ENCODE data around the gene RRP12. TPM values are rescaled to one million over a fixed set of nuclear protein-coding genes. Genes with fewer than 3 reads are reported as not detected.
"Not testable (repeated sequence)": the region's sequence is repeated elsewhere in the genome, so short reads cannot be mapped to it uniquely, and the experiment has no call there.

The RRP12 gene
- total RNA-seq, 4 donors from 2014 or later = 14.8 to 27.6 (median 25.0) TPM

DNA sequence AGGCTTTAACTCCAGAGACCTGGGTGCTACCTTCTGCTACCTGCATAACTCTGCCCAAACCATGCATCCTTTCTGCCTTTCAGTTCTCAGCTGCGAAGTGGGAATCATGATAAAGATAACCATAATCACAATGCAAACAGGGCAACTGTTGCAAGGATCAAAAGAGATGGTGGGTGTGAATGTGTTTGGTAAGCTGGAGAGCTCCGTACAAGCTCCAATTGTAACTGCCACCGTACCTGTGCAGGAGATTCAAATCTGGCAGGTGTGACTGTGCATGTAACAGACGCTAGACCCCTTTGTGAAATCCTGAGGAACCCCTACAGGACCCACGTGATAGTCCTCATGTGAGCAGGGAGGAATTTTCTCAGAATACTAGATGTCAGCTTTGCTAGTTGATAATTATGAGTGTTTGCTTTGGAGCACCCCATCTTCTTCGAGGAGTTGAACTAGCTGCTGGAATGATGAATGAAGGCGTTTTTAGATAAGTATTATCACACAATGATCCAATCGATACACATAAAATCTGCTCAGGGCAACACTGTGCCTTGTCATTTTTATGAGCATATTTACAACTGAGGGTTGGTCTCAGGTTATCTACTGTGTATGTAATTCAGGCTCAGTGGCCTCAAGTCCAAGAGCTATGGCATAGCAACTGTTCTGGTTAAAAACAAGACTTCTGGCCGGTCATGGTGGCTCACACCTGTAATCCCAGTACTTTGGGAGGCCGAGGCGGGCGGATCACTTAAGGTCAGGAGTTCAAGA lies 51.2 kb downstream of the RRP12 start:
- no peaks in the 10 kb centered on the region for H3K9me3 ChIP-seq
- H3K36me3 ChIP-seq = no peaks in the 10 kb centered on the region
- TF ChIP-seq, protein P1, sequence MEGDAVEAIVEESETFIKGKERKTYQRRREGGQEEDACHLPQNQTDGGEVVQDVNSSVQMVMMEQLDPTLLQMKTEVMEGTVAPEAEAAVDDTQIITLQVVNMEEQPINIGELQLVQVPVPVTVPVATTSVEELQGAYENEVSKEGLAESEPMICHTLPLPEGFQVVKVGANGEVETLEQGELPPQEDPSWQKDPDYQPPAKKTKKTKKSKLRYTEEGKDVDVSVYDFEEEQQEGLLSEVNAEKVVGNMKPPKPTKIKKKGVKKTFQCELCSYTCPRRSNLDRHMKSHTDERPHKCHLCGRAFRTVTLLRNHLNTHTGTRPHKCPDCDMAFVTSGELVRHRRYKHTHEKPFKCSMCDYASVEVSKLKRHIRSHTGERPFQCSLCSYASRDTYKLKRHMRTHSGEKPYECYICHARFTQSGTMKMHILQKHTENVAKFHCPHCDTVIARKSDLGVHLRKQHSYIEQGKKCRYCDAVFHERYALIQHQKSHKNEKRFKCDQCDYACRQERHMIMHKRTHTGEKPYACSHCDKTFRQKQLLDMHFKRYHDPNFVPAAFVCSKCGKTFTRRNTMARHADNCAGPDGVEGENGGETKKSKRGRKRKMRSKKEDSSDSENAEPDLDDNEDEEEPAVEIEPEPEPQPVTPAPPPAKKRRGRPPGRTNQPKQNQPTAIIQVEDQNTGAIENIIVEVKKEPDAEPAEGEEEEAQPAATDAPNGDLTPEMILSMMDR (IDR thresholded peaks at IDR 0.05) = no peak
- TF ChIP-seq POLR2A (IDR thresholded peaks at IDR 0.05) = no peak
- no peak overlapping the region for H3K27ac ChIP-seq
- DNase-seq = no peak
- no peak overlapping the region for H3K4me3 ChIP-seq
- intact Hi-C loops (cut with DNase I; ENCODE audit: low total_unique reads) = no loop called here
- no peaks in the 10 kb centered on the region for H3K4me1 ChIP-seq
- no peaks in the 10 kb centered on the region for H3K27me3 ChIP-seq

DNA sequence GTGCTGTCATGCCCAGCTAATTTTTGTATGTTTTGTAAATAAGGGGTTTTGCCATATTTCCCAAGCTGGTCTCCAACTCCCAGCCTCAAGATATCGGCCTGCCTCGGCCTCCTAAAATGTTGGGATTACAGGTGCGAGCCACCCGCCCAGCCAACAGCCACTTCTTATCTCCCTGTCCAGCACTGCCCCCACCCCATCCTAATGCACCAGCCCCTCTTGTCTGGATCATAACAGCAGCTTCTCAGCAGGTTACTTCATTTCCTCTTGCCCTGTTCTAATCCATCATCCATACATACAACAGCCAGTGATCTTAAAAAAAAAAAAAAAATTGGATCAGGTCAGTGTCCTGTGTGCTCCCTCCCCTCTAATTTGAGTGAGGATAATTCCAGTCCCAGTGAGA lies 53.8 kb downstream of the RRP12 start:
- Histone ChIP-seq H3K27ac (no peak overlapping the region), H3K4me1 (no peaks in the 10 kb centered on the region), H3K36me3 (no peaks in the 10 kb centered on the region), H3K27me3 (no peaks in the 10 kb centered on the region), H3K4me3 (no peak overlapping the region), H3K9me3 (no peaks in the 10 kb centered on the region)
- no peak for DNase-seq
- TF ChIP-seq, protein P1 (IDR thresholded peaks at IDR 0.05) = no peak
- no peak for TF ChIP-seq POLR2A (IDR thresholded peaks at IDR 0.05)
- intact Hi-C loops (cut with DNase I; ENCODE audit: low total_unique reads) = no loop called here

- H3K4me1 ChIP-seq; H3K4me3 ChIP-seq; H3K27me3 ChIP-seq; H3K9me3 ChIP-seq; H3K27ac ChIP-seq; intact Hi-C loops (cut with DNase I; ENCODE audit: low total_unique reads); H3K36me3 ChIP-seq; DNase-seq: not testable (repeated sequence)
Measured at GRCh38 chr10:97343664-97344063, 57.5 kb downstream of the RRP12 start.

DNA sequence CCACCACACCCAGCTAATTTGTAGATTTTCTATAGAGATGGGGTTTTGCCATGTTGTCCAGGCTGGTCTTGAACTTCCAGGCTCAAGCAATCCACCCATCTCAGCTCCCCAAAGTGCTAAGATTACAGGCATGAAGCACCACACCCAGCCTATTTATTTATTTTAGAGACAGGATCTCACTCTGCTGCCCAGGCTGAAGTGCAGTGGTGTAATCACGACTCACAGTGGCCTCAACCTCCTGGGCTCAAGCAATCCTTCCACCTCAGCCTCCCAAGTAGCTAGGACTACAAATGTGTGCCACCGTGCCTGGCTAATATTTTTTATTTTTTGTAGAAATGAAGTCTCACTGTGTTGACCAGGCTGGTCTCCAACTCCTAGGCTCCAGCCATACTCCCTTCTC lies 59.7 kb downstream of the RRP12 start:
- H3K4me1 ChIP-seq = no peaks in the 10 kb centered on the region
- H3K27ac ChIP-seq = no peak overlapping the region
- no peaks in the 10 kb centered on the region for H3K27me3 ChIP-seq
- no peak for DNase-seq
- TF ChIP-seq, protein P1 (IDR thresholded peaks at IDR 0.05) = no peak
- no peak for TF ChIP-seq POLR2A (IDR thresholded peaks at IDR 0.05)
- no peaks in the 10 kb centered on the region for H3K36me3 ChIP-seq
- H3K4me3 ChIP-seq = no peak overlapping the region
- no peaks in the 10 kb centered on the region for H3K9me3 ChIP-seq
- intact Hi-C loops (cut with DNase I; ENCODE audit: low total_unique reads) = no loop called here

DNA sequence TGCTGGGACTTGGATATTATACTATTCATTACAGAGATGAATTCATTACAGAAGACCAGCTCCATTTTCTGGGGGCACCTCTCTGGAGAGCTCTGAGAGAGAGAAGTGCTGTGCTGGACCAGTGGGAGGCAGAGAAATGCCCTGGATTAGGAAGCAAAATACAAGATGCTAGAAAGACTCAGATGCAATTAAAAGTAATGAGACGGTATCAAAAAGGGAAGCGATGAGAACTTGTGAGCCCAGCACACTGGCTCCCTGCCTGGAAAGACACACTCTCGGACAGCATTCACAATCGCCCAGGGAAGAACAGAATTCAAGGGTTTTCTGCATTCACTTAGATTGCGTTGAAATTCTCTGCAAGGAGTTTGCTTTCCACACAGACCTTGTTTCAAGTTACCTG lies 63.1 kb downstream of the RRP12 start:
- no peak for TF ChIP-seq POLR2A (IDR thresholded peaks at IDR 0.05)
- TF ChIP-seq, protein P1 (IDR thresholded peaks at IDR 0.05) = no peak
- Histone ChIP-seq H3K27ac (peak overlapping the region in 1 of 2 donors; percentile 29), H3K9me3 (no peaks in the 10 kb centered on the region), H3K4me1 (no peaks in the 10 kb centered on the region), H3K36me3 (no peaks in the 10 kb centered on the region), H3K4me3 (no peak overlapping the region), H3K27me3 (no peaks in the 10 kb centered on the region)
- intact Hi-C loops (cut with DNase I; ENCODE audit: low total_unique reads) = no loop called here
- no peak for DNase-seq

Measured in uterus (tissue), 4 donors.